GM18505 (cell line): ENCODE data around the gene CACNA1G.

Source experiments
- ATAC-seq: cut with Tn5 transposase; IDR thresholded peaks from one replicate; pipeline ENCODE4 v1.9.1; 2021; ENCODE audit not compliant: unreplicated experiment
- POLR2A ChIP-seq: IDR thresholded peaks from 4 replicates; pipeline ENCODE4 v1.6.1; 2011; ENCODE audit warnings: borderline replicate concordance; ENCODE audit not compliant: insufficient read depth, insufficient read length; ENCODE audit errors: extremely low read depth

CACNA1G gene

GRCh38 chr17:50584749-50585148 is 24.2 kb downstream of the CACNA1G start:
- no peak for TF ChIP-seq POLR2A
- no peak for ATAC-seq

DNA sequence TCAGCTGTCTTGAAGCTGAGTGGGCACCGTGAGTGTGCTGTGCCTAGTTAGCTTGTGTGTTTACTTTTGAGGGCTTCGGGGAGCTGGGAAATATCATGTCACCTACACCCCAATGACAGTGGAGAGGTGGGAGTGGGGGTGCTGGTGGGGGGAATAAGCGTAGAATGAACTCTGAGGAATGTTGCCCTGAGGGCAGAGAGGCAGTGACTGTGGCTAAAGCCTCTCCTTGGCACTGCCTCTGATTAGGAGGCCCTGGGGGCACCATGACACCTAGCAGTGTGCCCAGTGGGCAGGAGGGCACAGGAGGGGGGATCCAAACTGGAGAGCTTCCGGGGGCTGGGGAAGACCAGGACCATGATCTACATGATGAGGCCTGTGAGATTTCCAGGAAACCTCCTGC is 24.8 kb downstream of the CACNA1G start:
- ATAC-seq = no peak
- TF ChIP-seq POLR2A = no peak

DNA sequence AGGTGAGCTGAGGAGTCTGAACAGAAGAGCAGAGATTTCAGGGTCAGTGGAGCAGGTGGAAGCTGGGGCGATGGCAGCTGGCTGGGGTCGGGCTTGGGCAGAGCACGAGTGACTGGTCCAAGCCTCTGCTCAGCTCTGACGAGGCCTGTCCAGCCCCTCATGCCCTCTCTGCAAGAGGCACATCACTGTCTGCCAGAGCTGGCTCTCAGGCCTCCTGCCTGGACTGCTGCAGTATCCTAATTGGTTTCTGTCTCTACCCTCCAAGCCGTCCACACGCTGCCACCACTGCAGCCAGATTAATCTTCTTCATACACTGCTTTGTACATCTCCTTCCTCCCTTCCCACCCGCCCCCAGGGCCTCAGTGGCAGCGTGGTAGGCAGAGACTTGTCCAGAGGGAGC is 25.4 kb downstream of the CACNA1G start:
- no peak for ATAC-seq
- no peak for TF ChIP-seq POLR2A

GRCh38 chr17:50586421-50587247 is 26.1 kb downstream of the CACNA1G start:
- TF ChIP-seq POLR2A = no peak
- ATAC-seq = no peak

- ATAC-seq = no peak
- no peak for TF ChIP-seq POLR2A
These were observed 27.1 kb downstream of the CACNA1G start for GRCh38 chr17:50587571-50587970.

DNA sequence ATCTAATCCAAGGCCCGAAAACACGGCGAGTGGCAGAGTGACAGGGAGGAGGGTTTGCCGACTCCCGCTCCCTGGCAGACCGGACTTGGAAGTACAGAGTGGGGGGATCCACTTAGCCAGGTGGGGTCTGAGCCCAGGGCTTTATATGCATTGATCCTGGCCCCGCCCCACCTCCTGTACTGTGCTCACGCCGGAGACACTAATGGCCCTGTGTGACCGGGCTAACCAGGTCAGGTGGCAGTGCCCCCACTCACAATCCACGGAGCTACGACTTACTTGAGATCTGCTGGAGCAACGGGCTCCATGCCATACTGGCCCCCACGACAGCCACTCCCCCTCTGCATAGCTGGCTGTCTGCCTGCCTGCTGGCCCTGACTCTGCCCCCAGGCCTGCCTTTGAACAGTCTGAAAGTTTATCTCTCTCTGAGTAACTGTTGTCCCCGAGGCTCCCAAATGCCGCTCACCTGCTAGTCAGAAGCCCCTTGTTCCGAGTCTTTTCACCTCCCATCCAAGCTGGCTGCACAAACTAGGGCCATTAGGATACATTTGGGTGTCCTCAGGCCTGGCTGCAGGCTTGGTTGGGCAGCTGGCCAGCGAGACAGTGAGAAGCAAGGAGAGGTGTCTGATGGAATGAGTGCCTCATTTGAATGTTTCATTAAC is 28.0 kb downstream of the CACNA1G start:
- no peak for TF ChIP-seq POLR2A
- no peak for ATAC-seq

GRCh38 chr17:50589095-50589705 is 28.7 kb downstream of the CACNA1G start:
- TF ChIP-seq POLR2A = no peak
- no peak for ATAC-seq

DNA sequence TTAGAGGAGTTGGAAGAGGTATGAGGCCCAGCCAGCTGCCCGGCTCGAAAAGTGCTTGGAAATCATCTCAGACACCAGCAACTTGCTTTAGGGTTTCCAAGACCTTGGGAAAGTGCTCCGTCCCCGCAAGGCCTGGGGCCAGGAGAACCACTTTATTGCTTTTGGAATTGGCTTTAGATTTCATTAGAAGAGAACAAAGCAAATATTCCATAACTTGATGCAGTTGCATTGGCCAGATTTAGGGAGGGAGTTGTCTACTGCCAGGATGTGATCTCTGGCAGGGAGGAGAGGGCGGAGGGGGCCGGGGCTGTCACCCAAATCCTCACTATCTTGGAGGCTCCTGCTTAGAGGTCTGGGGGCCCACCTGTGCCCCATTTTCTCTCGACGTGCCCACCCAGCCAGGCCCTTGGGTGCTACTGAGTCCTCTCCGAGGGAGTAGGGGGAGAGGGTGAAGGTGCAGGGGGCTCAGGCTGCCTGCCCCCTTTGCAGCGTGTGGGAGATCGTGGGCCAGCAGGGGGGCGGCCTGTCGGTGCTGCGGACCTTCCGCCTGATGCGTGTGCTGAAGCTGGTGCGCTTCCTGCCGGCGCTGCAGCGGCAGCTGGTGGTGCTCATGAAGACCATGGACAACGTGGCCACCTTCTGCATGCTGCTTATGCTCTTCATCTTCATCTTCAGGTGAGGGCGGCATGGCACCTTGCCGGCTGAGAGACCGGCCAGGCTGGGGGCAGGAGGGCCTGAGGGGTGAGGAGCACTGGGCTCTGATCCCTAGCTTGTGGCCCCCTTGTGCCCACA is 30.6 kb downstream of the CACNA1G start:
- TF ChIP-seq POLR2A = no peak
- no peak for ATAC-seq

DNA sequence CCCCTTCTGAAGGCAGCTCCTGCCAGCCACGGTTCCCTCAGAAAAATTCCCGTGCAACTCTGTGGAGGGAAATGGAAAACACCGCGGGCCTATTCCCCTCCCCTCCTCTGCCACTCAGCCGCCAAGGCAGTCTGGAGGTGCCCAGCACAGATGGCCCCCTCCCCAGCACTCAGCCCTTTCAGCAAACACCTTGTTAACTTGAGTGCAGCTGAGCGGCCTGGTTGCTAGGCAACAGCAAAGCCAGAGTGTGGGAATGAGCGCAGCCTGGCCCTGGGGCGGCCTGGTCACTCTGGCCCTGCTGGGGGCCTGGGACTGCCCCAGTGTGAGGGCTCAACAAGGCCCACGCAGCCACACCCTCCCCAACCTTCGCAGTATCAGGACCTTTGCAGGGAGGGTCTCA is 32.8 kb downstream of the CACNA1G start:
- no peak for TF ChIP-seq POLR2A
- ATAC-seq = no peak

GRCh38 chr17:50594128-50594823 is 33.8 kb downstream of the CACNA1G start:
- TF ChIP-seq POLR2A = no peak
- ATAC-seq = no peak

GRCh38 chr17:50594892-50595291 is 34.4 kb downstream of the CACNA1G start:
- no peak for TF ChIP-seq POLR2A
- ATAC-seq = no peak

DNA sequence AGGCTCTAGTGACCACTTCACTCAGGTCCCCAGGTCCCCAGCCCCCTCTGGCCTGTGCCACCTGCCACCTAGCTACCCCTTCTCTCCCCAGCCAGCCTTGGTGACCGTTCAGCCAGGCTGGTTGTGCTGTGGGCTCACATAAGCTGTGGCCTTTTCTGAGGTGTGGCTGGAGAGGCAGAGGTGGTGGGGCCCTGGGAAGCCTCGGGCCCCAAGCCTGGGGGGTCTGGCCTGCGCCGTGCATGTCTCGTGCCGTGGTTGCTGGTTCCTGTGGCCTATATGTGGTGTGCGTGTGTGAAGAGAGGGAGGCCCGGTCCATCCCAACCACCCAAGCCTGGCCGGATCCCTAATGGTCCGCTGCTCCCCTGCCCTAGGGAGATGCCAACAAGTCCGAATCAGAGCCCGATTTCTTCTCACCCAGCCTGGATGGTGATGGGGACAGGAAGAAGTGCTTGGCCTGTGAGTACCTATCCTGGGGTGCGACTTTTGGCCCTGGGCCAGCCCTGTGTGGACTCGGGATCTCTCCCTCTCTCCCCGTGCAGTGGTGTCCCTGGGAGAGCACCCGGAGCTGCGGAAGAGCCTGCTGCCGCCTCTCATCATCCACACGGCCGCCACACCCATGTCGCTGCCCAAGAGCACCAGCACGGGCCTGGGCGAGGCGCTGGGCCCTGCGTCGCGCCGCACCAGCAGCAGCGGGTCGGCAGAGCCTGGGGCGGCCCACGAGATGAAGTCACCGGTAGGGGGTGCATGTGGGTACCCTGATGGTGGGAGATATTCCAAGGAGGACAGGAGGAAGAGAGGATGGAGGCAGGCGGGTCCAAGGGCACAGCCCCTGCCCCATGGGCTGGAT is 35.9 kb downstream of the CACNA1G start:
- no peak for TF ChIP-seq POLR2A
- ATAC-seq = no peak

- no peak for TF ChIP-seq POLR2A
- ATAC-seq = no peak
These were observed 38.0 kb downstream of the CACNA1G start for GRCh38 chr17:50598487-50598886.

GRCh38 chr17:50599606-50600005 is 39.1 kb downstream of the CACNA1G start:
- no peak for ATAC-seq
- no peak for TF ChIP-seq POLR2A
